Stomach smooth muscle (tissue), 2 donors: ENCODE measurements around the gene RUNDC1.
"Not testable (repeated sequence)": the region's sequence is repeated elsewhere in the genome, so short reads cannot be mapped to it uniquely, and the experiment has no call there.

ENCODE experiments used
- H3K27ac ChIP-seq: one replicate; pipeline ENCODE4 v1.7.0; 2013; ENCODE audit warnings: mild to moderate bottlenecking, low read length, inconsistent platforms
- H3K27me3 ChIP-seq, 2 donors: one replicate each; pipeline ENCODE4 v1.7.0; 2013; ENCODE audit warnings: low read length in 2 of 2; ENCODE audit not compliant: insufficient read depth in 2 of 2, control insufficient read depth in 1 of 2
- H3K36me3 ChIP-seq, 2 donors: one replicate each; pipeline ENCODE4 v1.7.0; 2013; ENCODE audit warnings: low read length in 2 of 2; ENCODE audit not compliant: control insufficient read depth in 2 of 2, insufficient read depth in 2 of 2
- H3K4me1 ChIP-seq: one replicate; pipeline ENCODE4 v1.7.0; 2013; ENCODE audit warnings: low read length; ENCODE audit not compliant: control insufficient read depth, insufficient read depth
- H3K4me3 ChIP-seq, 2 donors: one replicate each; pipeline ENCODE4 v1.7.0; 2013; ENCODE audit warnings: low read length in 2 of 2
- H3K9ac ChIP-seq, 2 donors: one replicate each; pipeline ENCODE4 v1.7.0; 2013; ENCODE audit warnings: low read length in 2 of 2, mild to moderate bottlenecking in 1 of 2
- H3K9me3 ChIP-seq, 2 donors: one replicate each; pipeline ENCODE4 v1.7.0; 2013; ENCODE audit warnings: low read length in 2 of 2; ENCODE audit not compliant: control insufficient read depth in 2 of 2
- donor health status: healthy.
- donor health status: Pancreatic carcinoma.

RUNDC1 gene

DNA sequence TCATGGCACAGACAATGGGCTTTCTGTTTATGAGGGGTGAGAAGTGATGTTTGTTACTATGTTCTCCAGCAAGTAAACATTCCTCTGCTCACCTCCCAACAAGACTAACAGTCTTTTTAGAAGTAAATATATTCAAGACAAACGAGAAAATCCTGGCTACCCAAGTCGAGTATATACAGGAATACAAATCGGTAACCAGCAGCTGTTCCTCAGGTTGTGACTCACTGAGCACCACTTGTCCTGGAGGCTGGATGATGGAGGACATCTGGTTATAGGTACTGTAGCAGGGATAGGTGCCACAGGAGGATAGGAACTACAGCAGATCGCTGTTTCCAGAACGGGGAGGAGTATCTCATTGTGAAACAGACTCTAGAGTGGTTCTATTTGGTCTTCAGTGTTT is 12.5 kb downstream of the RUNDC1 start:
- Histone ChIP-seq H3K36me3 (peaks cover 34 to 35% of the 10 kb centered on the region in 2 donors), H3K9ac (no peak overlapping the region), H3K27me3 (no peaks in the 10 kb centered on the region), H3K4me1 (peaks cover 6% of the 10 kb centered on the region), H3K27ac (no peak overlapping the region), H3K4me3 (no peak overlapping the region), H3K9me3 (no peaks in the 10 kb centered on the region)

- not testable (repeated sequence) for H3K27me3 ChIP-seq, H3K4me3 ChIP-seq, H3K27ac ChIP-seq, H3K9ac ChIP-seq, H3K9me3 ChIP-seq
- H3K4me1 ChIP-seq = peaks cover 11% of the 10 kb centered on the region
- peaks cover 26 to 32% of the 10 kb centered on the region in 2 donors for H3K36me3 ChIP-seq
These were observed 13.5 kb downstream of the RUNDC1 start for GRCh38 chr17:42993913-42994312.

GRCh38 chr17:42997390-42997983 is 17.1 kb downstream of the RUNDC1 start:
- Histone ChIP-seq H3K9me3 (no peaks in the 10 kb centered on the region), H3K4me1 (peaks cover 22% of the 10 kb centered on the region), H3K27me3 (no peaks in the 10 kb centered on the region), H3K9ac (peak overlapping the region; percentile 22 to 75), H3K27ac (peak overlapping the region; percentile 96), H3K36me3 (peaks cover 5 to 26% of the 10 kb centered on the region in 2 donors), H3K4me3 (peak overlapping the region; percentile 31 to 96)

DNA sequence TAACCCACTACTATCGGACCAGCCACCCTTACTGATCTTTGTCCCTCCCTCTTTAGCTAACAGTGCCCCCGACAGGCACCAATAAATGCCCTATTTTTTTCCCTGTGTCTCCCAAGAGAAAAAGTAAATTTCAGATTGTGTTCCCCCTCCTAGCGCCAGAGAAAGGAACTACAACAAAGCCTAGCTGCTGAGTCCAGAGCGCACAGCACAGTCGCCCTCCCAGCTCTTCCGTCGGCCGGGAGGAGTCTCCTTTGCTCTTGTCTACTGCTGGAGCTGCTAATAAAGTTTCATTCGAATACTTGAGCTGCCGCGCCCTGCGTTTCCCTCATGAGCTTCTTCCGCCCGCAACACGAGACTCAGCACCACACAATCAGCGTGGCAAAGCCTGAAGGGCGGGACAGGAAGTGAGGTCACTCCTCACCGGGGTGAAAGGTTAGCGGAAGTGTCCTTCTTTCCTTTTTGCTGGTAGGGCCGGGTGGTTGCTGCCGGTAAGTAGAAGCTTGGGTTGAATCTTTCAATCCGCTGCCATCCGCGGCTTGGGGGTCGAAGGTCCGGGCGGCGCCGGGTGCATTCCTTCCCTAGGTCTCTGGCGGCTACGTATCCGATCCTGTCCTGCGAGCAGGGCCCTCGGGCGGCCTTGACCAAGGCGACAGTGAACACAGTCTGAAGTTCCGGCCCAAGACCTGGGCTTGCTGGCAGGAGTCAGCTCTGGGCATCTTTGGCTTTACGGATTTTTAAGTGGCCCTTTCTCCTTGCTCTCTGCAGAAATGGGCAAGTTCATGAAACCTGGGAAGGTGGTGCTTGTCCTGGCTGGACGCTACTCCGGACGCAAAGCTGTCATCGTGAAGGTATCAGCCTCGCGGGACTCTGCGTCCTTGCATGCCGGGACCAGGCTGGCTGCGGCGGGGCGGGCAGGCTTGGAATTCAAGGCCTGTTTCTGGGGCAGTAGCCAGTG is 17.9 kb downstream of the RUNDC1 start, which contains the start of gene RPL27:
Gene RPL27 (plus strand): TSS at position 436 of the 955 bp plus-strand sequence. CDS start 332 bp downstream, at position 768.
- Histone ChIP-seq H3K27ac (peak within 1 kb of the TSS; percentile 96), H3K36me3 (peaks cover 8 to 29% of the 10 kb centered on the region in 2 donors), H3K4me3 (peak within 1 kb of the TSS; percentile 95 to 96), H3K9me3 (no peaks in the 10 kb centered on the region), H3K9ac (peak within 1 kb of the TSS; percentile 99), H3K27me3 (no peaks in the 10 kb centered on the region), H3K4me1 (peaks cover 22% of the 10 kb centered on the region)

- Histone ChIP-seq H3K27ac (peak overlapping the region; percentile 96), H3K36me3 (peaks cover 11 to 32% of the 10 kb centered on the region in 2 donors), H3K4me3 (peak overlapping the region; percentile 95 to 96), H3K4me1 (peaks cover 22% of the 10 kb centered on the region), H3K9ac (peak overlapping the region; percentile 99), H3K27me3 (no peaks in the 10 kb centered on the region), H3K9me3 (no peaks in the 10 kb centered on the region)
These were observed 18.7 kb downstream of the RUNDC1 start for GRCh38 chr17:42999003-42999525.

- peaks cover 11 to 32% of the 10 kb centered on the region in 2 donors for H3K36me3 ChIP-seq
- H3K27ac ChIP-seq = not testable (repeated sequence)
These were observed 20.5 kb downstream of the RUNDC1 start for GRCh38 chr17:43000894-43001293.

DNA sequence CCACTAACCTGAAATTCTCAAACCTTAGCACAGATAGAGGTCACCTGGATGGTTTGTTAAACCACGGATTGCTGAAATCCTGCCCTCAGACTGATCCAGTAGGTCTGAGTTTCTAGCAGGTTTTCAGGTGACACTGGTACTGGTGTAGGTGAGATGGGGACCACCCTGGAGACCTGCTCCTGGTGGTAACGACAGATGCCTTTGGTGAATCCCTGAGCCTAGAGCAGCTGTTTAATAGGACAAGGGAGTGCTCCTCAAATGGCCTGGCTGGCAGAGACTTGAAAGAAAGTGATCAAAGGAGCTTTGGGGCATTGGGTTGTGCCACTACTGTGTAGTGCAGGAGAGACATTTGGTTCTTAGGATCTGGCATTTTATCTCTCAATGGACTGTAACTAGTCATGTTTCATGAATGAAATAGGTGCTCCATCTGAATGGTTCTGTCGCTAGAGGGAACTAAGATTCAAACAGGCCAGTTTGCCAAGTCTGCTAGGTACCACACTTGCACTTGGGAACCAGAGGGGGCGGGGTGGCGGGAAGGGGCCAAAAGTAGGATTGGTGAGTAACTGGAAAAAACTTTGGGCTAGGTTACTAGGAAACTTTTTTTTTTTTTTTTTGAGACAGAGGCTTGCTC is 23.3 kb downstream of the RUNDC1 start:
- peaks cover 18% of the 10 kb centered on the region for H3K4me1 ChIP-seq
- no peak overlapping the region for H3K27ac ChIP-seq
- H3K36me3 ChIP-seq = peaks cover 11 to 32% of the 10 kb centered on the region in 2 donors
- H3K4me3 ChIP-seq = no peak overlapping the region
- no peak overlapping the region for H3K9ac ChIP-seq
- H3K9me3 ChIP-seq = no peaks in the 10 kb centered on the region
- H3K27me3 ChIP-seq = no peaks in the 10 kb centered on the region

More at GRCh38 chr17:43000894-43001293, 20.5 kb downstream of the RUNDC1 start:
- not testable (repeated sequence) for H3K27me3 ChIP-seq, H3K9ac ChIP-seq, H3K4me3 ChIP-seq, H3K9me3 ChIP-seq
- peaks cover 22% of the 10 kb centered on the region for H3K4me1 ChIP-seq

DNA sequence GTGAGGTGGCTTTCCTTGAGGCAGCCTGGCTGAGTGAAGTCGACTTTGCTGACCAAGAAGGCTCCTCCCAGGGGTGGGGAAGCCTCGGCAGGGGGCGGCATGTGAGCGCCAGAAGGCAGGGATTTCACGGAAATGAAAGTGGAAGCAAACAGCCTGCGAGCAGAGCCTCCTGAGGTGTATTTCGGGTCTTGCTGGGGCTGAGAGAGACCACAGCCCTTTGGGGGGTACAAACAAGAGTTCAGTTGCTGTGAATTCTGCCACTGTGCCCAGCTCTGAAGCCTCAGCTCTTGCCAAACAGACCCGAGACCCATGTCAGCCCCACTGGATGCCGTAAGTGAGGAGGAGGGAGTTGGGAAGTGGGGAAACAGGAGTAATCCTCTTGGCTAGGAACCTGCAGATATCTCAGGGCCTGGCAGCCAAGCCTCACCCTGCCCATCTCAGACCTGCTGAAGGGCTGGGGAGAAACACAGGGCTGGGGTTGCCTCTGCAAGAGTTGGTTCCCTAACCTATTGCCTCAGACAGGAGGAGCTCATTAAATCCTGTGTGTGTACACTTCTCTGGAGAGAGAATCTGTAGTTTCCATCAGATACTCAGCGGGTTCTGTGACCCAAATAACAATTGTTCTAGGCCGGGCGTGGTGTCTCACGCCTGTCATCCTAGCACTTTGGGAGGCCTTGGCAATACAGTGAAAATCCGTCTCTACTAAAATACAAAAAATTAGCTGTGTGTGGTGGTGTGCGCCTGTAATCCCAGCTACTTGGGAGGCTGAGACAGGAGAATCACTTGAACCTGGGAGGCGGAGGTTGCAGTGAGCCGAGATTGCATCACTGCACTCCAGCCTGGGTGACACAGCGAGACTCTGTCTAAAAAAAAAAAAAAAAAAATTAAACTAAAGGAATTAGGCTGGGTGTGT is 26.5 kb downstream of the RUNDC1 start, which contains the start of gene IFI35:
Gene IFI35 (plus strand): TSS at position 146 of the 913 bp plus-strand sequence. CDS start 164 bp downstream, at position 310.
- no peaks in the 10 kb centered on the region for H3K27me3 ChIP-seq
- H3K9ac ChIP-seq = peak within 1 kb of the TSS; percentile 96 to 97
- H3K9me3 ChIP-seq = no peaks in the 10 kb centered on the region
- H3K4me3 ChIP-seq = peak within 1 kb of the TSS; percentile 93 to 97
- peak within 1 kb of the TSS; percentile 92 for H3K27ac ChIP-seq
- H3K4me1 ChIP-seq = peaks cover 4% of the 10 kb centered on the region
- peaks cover 9 to 17% of the 10 kb centered on the region in 2 donors for H3K36me3 ChIP-seq

DNA sequence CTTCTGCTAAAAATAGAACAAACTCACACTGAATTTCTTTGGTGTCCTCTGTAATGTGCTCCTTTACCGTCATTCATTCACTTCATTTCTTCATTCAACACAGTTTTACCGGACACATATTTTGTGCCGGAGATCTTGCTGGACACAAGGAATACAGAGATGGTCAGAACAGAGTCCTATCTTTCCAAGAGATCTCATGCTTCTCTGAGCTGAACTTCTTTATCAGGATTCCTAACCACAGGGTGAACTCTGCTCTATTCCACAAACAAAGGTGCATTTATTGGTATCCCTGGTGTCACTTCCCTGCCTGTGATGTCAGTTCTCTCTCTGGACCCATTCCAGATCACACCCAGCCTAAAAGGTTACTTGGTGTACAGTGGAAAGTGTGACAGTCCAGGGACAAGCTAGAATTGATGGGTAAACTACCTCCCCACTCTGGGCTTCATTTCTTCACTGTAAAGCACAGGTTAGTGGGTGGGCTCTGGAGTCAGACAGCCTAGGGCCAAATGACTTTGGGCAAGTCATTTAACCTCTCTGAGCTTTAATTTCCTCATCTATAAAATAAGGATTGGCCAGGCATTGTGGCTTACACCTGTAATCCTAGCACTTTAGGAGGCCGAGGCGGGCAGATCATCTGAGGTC is 30.4 kb downstream of the RUNDC1 start:
- Histone ChIP-seq H3K27me3 (no peaks in the 10 kb centered on the region), H3K9me3 (no peaks in the 10 kb centered on the region), H3K36me3 (peaks cover 18 to 25% of the 10 kb centered on the region in 2 donors), H3K4me1 (peaks cover 21% of the 10 kb centered on the region), H3K9ac (no peak overlapping the region), H3K27ac (no peak overlapping the region), H3K4me3 (no peak overlapping the region)
